Suprapubic skin (tissue), 4 donors: ENCODE results near the gene SCIMP. TPM values are rescaled to one million over a fixed set of nuclear protein-coding genes. Genes with fewer than 3 reads are reported as not detected.

ENCODE experiments used
- DNase-seq, 2 donors: peaks; one replicate each; pipeline ENCODE4 v3.0.0-alpha.2; 2019; ENCODE audit warnings: low spot score in 2 of 2
- H3K27ac ChIP-seq: fragments of 200-600 bp; sonication (generic); one replicate; pipeline ENCODE4 v1.5.1; 2019
- H3K27me3 ChIP-seq: fragments of 200-600 bp; sonication (generic); one replicate; pipeline ENCODE4 v1.5.1; 2019
- H3K36me3 ChIP-seq: fragments of 200-600 bp; sonication (generic); one replicate; pipeline ENCODE4 v1.5.1; 2019
- H3K4me1 ChIP-seq: fragments of 200-600 bp; sonication (generic); one replicate; pipeline ENCODE4 v1.5.1; 2019
- H3K4me3 ChIP-seq: fragments of 200-600 bp; sonication (generic); one replicate; pipeline ENCODE4 v1.5.1; 2019; ENCODE audit warnings: mild to moderate bottlenecking
- H3K9me3 ChIP-seq: fragments of 200-600 bp; sonication (generic); one replicate; pipeline ENCODE4 v1.5.1; 2019
- EP300 ChIP-seq: sonication (generic); formaldehyde crosslinking; IDR thresholded peaks from one replicate; pipeline ENCODE4 v1.6.1; 2017; ENCODE audit warnings: antibody characterized with exemption
- POLR2A ChIP-seq, 2 donors: fragments of 450-650 bp; IDR thresholded peaks; one replicate each; pipeline ENCODE4 v1.6.1; 2017; ENCODE audit warnings: antibody characterized with exemption in 2 of 2, mild to moderate bottlenecking in 2 of 2, moderate library complexity in 2 of 2
- POLR2AphosphoS5 ChIP-seq, 3 donors: sonication (generic); formaldehyde crosslinking; IDR thresholded peaks; one replicate each; pipeline ENCODE4 v1.6.1; 2017; ENCODE audit warnings: antibody characterized with exemption in 3 of 3
- WGBS: methylation state at CpG from one replicate; pipeline ENCODE4 v1.1.5; 2018; 5-methylcytosine and 5-hydroxymethylcytosine counted together
- total RNA-seq, 4 donors: library from RNA; depleted of rRNA; stranded (reverse); fragments of >200 nt; gene quantifications; one replicate each; pipeline ENCODE4 v1.1.0, GENCODE V29; 2016
- TF ChIP-seq, protein P1 (sequence below), 2 donors: fragments of 200-600 bp in 1 of 2; fragments of 450-650 bp in 1 of 2; sonication (generic) in 1 of 2; IDR thresholded peaks; one replicate each; pipeline ENCODE4 v1.5.1; 2016 to 2019; ENCODE audit warnings: antibody characterized with exemption in 2 of 2, mild to moderate bottlenecking in 1 of 2, moderate library complexity in 1 of 2

The SCIMP gene
- total RNA-seq, 4 donors from 2014 or later = not detected

DNA sequence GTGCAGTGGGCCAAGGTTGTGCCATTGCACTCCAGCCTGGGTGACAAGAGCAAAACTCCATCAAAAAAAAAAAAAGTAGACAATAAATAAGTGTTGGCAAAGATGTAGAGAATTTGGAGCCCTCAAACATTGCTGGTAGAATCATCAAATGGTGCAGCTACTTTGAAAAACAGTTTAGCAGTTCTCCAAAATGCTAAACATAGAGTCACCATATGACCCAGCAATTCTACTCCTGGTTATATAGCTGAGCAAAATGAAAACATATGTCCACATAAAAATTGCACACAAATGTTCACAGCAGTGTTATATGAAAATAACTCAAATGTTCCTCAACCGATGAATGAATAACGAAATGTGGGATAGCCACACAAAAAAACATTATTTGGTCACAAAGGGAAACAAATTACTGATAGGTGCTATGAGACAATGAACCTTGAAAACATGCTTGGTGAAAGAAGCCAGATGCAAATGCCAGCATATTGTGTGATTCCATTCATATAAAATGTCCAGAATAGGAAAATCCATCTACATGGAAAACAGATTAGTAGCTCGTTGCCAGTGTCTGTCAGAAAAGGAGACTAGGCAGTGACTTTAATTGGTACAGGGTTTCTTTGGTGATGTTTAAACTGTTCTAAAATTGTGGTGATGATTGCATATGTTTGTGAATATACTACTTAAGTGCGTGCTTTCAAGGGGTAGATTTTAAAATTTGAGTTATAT, 34.7 kb upstream of the SCIMP start:
- Histone ChIP-seq H3K4me3 (no peak overlapping the region), H3K4me1 (no peaks in the 10 kb centered on the region), H3K27ac (no peak overlapping the region), H3K27me3 (no peaks in the 10 kb centered on the region), H3K36me3 (no peaks in the 10 kb centered on the region), H3K9me3 (no peaks in the 10 kb centered on the region)
- TF ChIP-seq POLR2AphosphoS5 (IDR thresholded peaks at IDR 0.05) = no peak
- TF ChIP-seq POLR2A (IDR thresholded peaks at IDR 0.05) = no peak
- no peak for TF ChIP-seq EP300
- TF ChIP-seq, protein P1, sequence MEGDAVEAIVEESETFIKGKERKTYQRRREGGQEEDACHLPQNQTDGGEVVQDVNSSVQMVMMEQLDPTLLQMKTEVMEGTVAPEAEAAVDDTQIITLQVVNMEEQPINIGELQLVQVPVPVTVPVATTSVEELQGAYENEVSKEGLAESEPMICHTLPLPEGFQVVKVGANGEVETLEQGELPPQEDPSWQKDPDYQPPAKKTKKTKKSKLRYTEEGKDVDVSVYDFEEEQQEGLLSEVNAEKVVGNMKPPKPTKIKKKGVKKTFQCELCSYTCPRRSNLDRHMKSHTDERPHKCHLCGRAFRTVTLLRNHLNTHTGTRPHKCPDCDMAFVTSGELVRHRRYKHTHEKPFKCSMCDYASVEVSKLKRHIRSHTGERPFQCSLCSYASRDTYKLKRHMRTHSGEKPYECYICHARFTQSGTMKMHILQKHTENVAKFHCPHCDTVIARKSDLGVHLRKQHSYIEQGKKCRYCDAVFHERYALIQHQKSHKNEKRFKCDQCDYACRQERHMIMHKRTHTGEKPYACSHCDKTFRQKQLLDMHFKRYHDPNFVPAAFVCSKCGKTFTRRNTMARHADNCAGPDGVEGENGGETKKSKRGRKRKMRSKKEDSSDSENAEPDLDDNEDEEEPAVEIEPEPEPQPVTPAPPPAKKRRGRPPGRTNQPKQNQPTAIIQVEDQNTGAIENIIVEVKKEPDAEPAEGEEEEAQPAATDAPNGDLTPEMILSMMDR (IDR thresholded peaks at IDR 0.05) = no peak
- DNase-seq = no peak
- 71% methylated on average over 4 of the region's 4 CpGs for WGBS

GRCh38 chr17:5264893-5265292, 30.2 kb upstream of the SCIMP start:
- TF ChIP-seq, protein P1 (IDR thresholded peaks at IDR 0.05) = no peak
- TF ChIP-seq POLR2AphosphoS5 (IDR thresholded peaks at IDR 0.05) (no peak), POLR2A (IDR thresholded peaks at IDR 0.05) (no peak)
- no peak for DNase-seq
- Histone ChIP-seq H3K9me3 (no peaks in the 10 kb centered on the region), H3K4me1 (no peaks in the 10 kb centered on the region), H3K27me3 (no peaks in the 10 kb centered on the region), H3K27ac (no peak overlapping the region), H3K4me3 (no peak overlapping the region), H3K36me3 (no peaks in the 10 kb centered on the region)
- WGBS = 61% methylated on average over 3 of the region's 3 CpGs

GRCh38 chr17:5263441-5263840, 28.8 kb upstream of the SCIMP start:
- H3K36me3 ChIP-seq = no peaks in the 10 kb centered on the region
- no peak for DNase-seq
- TF ChIP-seq EP300 = no peak
- TF ChIP-seq POLR2A (IDR thresholded peaks at IDR 0.05) = no peak
- TF ChIP-seq POLR2AphosphoS5 (IDR thresholded peaks at IDR 0.05) = no peak
- TF ChIP-seq, protein P1 (IDR thresholded peaks at IDR 0.05) = no peak
- no peak overlapping the region for H3K4me3 ChIP-seq
- no peak overlapping the region for H3K27ac ChIP-seq
- no peaks in the 10 kb centered on the region for H3K9me3 ChIP-seq
- WGBS = 94% methylated on average over 6 of the region's 6 CpGs
- no peaks in the 10 kb centered on the region for H3K27me3 ChIP-seq
- H3K4me1 ChIP-seq = no peaks in the 10 kb centered on the region

DNA sequence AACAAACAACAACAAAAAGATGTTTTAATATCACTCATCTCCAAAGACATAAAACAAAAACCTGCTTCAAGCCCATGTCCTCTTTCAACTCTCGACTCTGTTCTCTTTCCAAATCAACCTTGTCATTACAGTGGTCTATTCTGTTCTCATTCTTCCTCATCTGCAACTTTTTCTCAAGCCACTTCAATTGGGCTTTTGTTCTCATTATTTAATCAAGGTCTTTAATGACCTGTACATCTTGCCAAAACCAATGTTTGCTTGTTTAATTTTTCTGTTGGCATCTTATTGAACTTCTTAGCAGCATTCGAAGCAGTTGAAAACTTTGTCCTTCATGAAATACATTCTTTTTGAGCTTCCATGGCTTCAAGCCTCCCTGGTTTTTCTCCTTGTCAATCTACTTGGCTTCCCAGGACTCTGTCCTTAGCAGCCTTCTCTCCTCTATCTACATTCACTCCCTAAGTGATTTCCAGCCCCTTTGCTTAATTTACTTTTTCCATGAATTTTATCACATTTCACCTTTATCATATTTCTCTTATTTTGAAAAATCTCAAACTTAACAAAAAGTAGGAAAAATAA, 27.8 kb upstream of the SCIMP start:
- DNase-seq = no peak
- no peaks in the 10 kb centered on the region for H3K9me3 ChIP-seq
- no peak for TF ChIP-seq POLR2A (IDR thresholded peaks at IDR 0.05)
- no peak for TF ChIP-seq EP300
- TF ChIP-seq, protein P1 (IDR thresholded peaks at IDR 0.05) = no peak
- TF ChIP-seq POLR2AphosphoS5 (IDR thresholded peaks at IDR 0.05) = no peak
- 59% methylated on average over 2 of the region's 2 CpGs for WGBS
- H3K4me1 ChIP-seq = no peaks in the 10 kb centered on the region
- H3K4me3 ChIP-seq = no peak overlapping the region
- peak overlapping the region; percentile 7 for H3K27ac ChIP-seq
- H3K27me3 ChIP-seq = no peaks in the 10 kb centered on the region
- H3K36me3 ChIP-seq = no peaks in the 10 kb centered on the region

GRCh38 chr17:5260542-5260941, 25.9 kb upstream of the SCIMP start:
- Histone ChIP-seq H3K4me1 (no peaks in the 10 kb centered on the region), H3K36me3 (no peaks in the 10 kb centered on the region), H3K27me3 (no peaks in the 10 kb centered on the region), H3K9me3 (no peaks in the 10 kb centered on the region), H3K4me3 (no peak overlapping the region), H3K27ac (no peak overlapping the region)
- DNase-seq = no peak
- WGBS = 76% methylated on average over 1 of the region's 1 CpG
- TF ChIP-seq POLR2AphosphoS5 (IDR thresholded peaks at IDR 0.05) (no peak), EP300 (no peak), POLR2A (IDR thresholded peaks at IDR 0.05) (no peak)
- TF ChIP-seq, protein P1 (IDR thresholded peaks at IDR 0.05) = no peak
